HG03108 (cell line): ENCODE results near the gene GPR32.
"Not testable (repeated sequence)": the region's sequence is repeated elsewhere in the genome, so short reads cannot be mapped to it uniquely, and the experiment has no call there.

Source experiments
- ATAC-seq: cut with Tn5 transposase; IDR thresholded peaks from one replicate; pipeline ENCODE4 v1.9.1; 2021; ENCODE audit warnings: moderate library complexity; ENCODE audit not compliant: unreplicated experiment

Gene GPR32

GRCh38 chr19:50779504-50780457, 9.5 kb downstream of the GPR32 start:
- ATAC-seq = no peak

- no peak for ATAC-seq
Measured at GRCh38 chr19:50780753-50781435, 10.6 kb downstream of the GPR32 start.

GRCh38 chr19:50783848-50784152, 13.5 kb downstream of the GPR32 start:
- not testable (repeated sequence) for ATAC-seq

- no peak for ATAC-seq
Measured at GRCh38 chr19:50784710-50785109, 14.4 kb downstream of the GPR32 start.

- ATAC-seq = no peak
Measured at GRCh38 chr19:50785329-50785728, 15.1 kb downstream of the GPR32 start.

GRCh38 chr19:50790396-50790795, 20.1 kb downstream of the GPR32 start, which contains the start of gene ACP4:
TSS of gene ACP4 (plus strand) at chr19:50790415. CDS start at chr19:50790415, 0 bp downstream.
- no peak for ATAC-seq

- ATAC-seq = no peak
Measured at GRCh38 chr19:50790922-50791467, 20.7 kb downstream of the GPR32 start.

GRCh38 chr19:50791594-50792271, 21.5 kb downstream of the GPR32 start:
- no peak for ATAC-seq

- ATAC-seq = no peak
Measured at GRCh38 chr19:50792272-50793250, 22.3 kb downstream of the GPR32 start.

- ATAC-seq = no peak
Measured at GRCh38 chr19:50793558-50794065, 23.3 kb downstream of the GPR32 start.

GRCh38 chr19:50794074-50794875, 24.0 kb downstream of the GPR32 start:
- no peak for ATAC-seq

- no peak for ATAC-seq
Measured at GRCh38 chr19:50794876-50795663, 24.8 kb downstream of the GPR32 start.

- no peak for ATAC-seq
Measured at GRCh38 chr19:50795664-50796073, 25.4 kb downstream of the GPR32 start.

- ATAC-seq = no peak
Measured at GRCh38 chr19:50796128-50796633, 25.9 kb downstream of the GPR32 start.

GRCh38 chr19:50796634-50797428, 26.6 kb downstream of the GPR32 start:
- ATAC-seq = no peak

GRCh38 chr19:50797429-50797780, 27.1 kb downstream of the GPR32 start:
- no peak for ATAC-seq
